Effector memory CD8-positive, alpha-beta T cell (primary cell): ENCODE results near the gene ARHGEF1.

Experiments used
- ATAC-seq: fragments of 150-1000 bp; cut with Tn5 transposase; replicated peaks from 2 replicates; pipeline ENCODE4 v1.10.0; 2021; ENCODE audit warnings: mild to moderate bottlenecking, moderate library complexity
- DNase-seq, 3 experiments: peaks; one replicate each; pipeline ENCODE4 v3.0.0; 2021
- H3K27ac Mint-ChIP-seq, 2 donors: one replicate each; pipeline ENCODE4 v1.8.0; 2022; ENCODE audit warnings: mild to moderate bottlenecking in 2 of 2, mixed read lengths in 2 of 2, moderate library complexity in 2 of 2
- H3K27me3 Mint-ChIP-seq, 2 donors: one replicate each; pipeline ENCODE4 v1.8.0; 2022; ENCODE audit warnings: mixed read lengths in 2 of 2
- H3K36me3 Mint-ChIP-seq: one replicate; pipeline ENCODE4 v1.8.0; 2022; ENCODE audit warnings: mild to moderate bottlenecking, moderate library complexity, mixed read lengths; ENCODE audit not compliant: insufficient read depth
- H3K4me1 Mint-ChIP-seq, 2 donors: one replicate each; pipeline ENCODE4 v1.8.0; 2022; ENCODE audit warnings: low read depth in 2 of 2, mixed read lengths in 2 of 2
- H3K4me3 Mint-ChIP-seq, 2 donors: one replicate each; pipeline ENCODE4 v1.8.0; 2022; ENCODE audit warnings: mild to moderate bottlenecking in 2 of 2, mixed read lengths in 2 of 2, moderate library complexity in 2 of 2
- H3K9me3 Mint-ChIP-seq, 2 donors: one replicate each; pipeline ENCODE4 v1.8.0; 2022; ENCODE audit warnings: mixed read lengths in 2 of 2

The ARHGEF1 gene

DNA sequence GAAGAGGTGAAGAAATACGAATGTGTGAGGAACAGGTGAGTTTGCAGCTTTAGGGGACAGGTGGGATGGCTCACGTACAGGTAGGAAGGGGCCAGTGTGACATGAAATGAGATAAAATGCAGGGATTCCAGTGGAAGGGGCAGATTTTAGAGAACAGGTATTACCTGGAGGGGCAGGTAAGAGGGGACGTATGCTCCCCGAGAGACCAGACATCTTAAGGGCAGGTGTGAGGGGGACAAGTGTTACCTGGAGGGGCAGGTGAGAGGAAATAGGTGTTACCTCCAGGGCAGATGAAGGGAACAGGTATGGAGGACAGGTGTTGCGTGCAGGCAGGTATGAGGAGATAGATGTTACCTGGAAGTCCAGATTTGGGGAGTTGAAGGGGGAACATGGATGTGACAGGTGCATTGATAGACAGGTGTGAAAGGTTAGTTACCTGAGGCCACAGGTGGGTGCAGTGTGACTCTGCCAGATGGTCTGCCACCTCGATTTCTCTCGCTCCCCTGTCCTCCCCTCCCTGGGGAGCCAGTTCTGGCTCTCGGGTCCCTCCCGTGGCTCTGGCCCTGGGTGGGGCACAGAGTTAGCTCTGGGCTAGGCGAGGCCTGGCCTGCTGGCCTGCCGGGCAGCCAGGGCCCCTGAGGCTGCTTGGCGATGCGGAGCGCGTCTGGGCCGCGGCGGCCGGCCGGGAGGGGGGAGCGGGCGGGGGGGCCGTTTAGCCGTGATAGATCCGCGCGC is 43.2 kb downstream of the ARHGEF1 start:
- Mint-ChIP-seq H3K4me3 (no peak overlapping the region), H3K27ac (no peak overlapping the region), H3K27me3 (peaks cover 13 to 41% of the 10 kb centered on the region in 2 donors), H3K9me3 (no peaks in the 10 kb centered on the region), H3K4me1 (peaks cover 22 to 24% of the 10 kb centered on the region in 2 donors), H3K36me3 (peaks cover 16% of the 10 kb centered on the region)
- DNase-seq (no peak), ATAC-seq (no peak)

DNA sequence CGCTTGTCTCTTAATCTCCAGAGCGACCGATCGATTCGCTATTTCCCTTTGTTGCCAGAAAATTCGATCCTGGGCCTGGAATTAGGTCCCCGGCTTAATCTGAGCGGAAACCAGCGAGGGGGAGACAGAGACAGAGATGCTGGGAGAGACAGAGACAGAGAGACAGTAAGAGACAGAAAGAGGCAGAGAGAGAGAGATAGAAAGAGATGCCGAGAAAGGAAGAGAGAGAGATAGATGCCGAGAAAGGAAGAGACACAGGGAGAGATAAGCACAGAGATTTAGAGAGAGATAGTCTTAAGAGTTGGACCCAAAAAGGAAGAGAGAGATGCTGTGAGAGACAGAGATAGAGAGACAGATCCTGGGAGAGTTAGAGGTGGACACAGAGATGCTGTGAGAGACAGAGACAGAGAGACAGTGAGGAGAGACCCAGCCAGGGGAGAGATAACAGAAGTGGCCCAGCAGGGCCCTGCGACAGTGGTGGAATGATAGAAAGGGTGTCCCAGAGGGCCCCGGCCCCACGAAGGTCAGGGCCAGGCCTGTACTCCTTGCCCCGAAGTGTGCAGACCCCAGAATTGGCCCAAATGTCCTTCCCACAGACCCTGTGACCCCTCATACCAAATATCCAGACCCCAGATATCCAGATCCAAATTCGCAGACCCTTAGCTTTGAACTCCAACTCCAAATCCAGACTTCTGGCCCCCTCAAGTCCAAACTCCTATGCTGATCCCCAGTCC is 43.9 kb downstream of the ARHGEF1 start:
- H3K36me3 Mint-ChIP-seq, result peaks cover 14% of the 10 kb centered on the region
- no peaks in the 10 kb centered on the region for H3K9me3 Mint-ChIP-seq
- ATAC-seq (no peak), DNase-seq (no peak)
- peaks cover 19 to 26% of the 10 kb centered on the region in 2 donors for H3K4me1 Mint-ChIP-seq
- peaks cover 12 to 33% of the 10 kb centered on the region in 2 donors for H3K27me3 Mint-ChIP-seq
- H3K4me3 Mint-ChIP-seq, result no peak overlapping the region
- no peak overlapping the region for H3K27ac Mint-ChIP-seq

DNA sequence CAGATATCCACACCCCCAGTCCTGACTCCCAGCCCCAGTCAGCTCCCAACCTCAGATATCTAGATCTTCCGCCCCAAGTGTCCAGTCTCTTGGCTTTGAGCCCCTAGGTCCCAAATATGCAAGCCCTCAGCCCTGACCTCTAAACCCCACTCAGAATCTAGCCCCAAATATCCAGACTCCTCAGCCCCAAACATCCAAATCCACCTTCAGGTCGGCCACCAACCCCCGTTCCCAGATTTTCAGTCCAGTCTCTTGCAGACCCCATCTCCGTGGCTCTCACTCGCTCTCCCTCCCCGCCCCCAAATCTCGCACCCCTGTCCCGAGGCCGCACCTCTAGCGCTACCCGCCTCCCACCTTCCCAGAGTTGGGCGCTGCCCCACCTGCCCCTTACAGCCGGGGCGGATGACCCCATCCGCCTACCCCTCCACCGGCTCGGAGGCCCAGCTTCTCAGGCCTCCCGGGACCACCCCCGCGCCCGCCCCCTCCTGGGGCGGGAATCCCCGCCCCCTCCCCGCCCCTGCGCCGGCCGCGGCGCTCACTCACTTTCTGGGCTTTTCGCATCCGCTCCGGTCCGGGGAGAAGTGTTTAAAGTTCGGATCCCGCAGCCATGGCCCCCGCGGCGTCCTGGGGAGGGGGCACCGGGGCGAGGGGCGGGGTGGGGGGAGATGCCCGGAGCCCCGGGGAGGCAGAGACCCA is 44.7 kb downstream of the ARHGEF1 start:
- peaks cover 14% of the 10 kb centered on the region for H3K36me3 Mint-ChIP-seq
- H3K4me1 Mint-ChIP-seq, result peaks cover 21 to 22% of the 10 kb centered on the region in 2 donors
- no peak overlapping the region for H3K4me3 Mint-ChIP-seq
- ATAC-seq, result peak; percentile 40
- H3K27me3 Mint-ChIP-seq, result peaks cover 6 to 26% of the 10 kb centered on the region in 2 donors
- H3K27ac Mint-ChIP-seq, result no peak overlapping the region
- DNase-seq, result no peak
- no peaks in the 10 kb centered on the region for H3K9me3 Mint-ChIP-seq

DNA sequence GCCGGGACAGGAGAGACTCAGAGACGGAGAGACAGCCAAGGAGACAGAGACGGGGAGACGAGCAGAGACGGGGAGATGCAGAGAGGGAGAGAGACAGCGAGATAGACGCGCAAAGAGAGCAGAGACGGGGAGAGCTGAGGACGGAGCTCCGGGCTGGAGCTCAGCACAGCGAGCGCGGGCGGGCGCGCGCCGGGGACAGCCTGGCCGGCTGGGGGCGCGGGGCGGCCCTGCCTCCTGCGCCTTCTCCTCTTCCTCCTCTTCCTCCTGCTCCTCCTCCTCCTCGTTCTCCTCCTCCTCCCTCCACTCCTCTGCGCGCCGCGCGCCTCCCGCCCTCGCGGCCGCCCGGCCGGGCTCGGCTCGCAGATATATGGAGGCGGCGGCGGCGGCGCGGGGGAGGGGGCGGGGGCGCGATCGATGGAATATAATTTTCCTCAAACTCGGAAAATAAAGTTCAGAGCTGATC is 45.3 kb downstream of the ARHGEF1 start, which contains the start of gene ERFL:
Gene ERFL (minus strand): TSS at position 229 of the 463 bp plus-strand sequence. CDS start 15,530 bp downstream, outside the sequence.
- DNase-seq, result no peak
- peaks cover 3 to 20% of the 10 kb centered on the region in 2 donors for H3K27me3 Mint-ChIP-seq
- H3K36me3 Mint-ChIP-seq, result peaks cover 13% of the 10 kb centered on the region
- H3K27ac Mint-ChIP-seq, result peak within 1 kb of the TSS; percentile 72 to 78
- H3K4me1 Mint-ChIP-seq, result peaks cover 21 to 23% of the 10 kb centered on the region in 2 donors
- peak; percentile 37 for ATAC-seq
- H3K4me3 Mint-ChIP-seq, result no peak within 1 kb of the TSS
- H3K9me3 Mint-ChIP-seq, result no peaks in the 10 kb centered on the region

DNA sequence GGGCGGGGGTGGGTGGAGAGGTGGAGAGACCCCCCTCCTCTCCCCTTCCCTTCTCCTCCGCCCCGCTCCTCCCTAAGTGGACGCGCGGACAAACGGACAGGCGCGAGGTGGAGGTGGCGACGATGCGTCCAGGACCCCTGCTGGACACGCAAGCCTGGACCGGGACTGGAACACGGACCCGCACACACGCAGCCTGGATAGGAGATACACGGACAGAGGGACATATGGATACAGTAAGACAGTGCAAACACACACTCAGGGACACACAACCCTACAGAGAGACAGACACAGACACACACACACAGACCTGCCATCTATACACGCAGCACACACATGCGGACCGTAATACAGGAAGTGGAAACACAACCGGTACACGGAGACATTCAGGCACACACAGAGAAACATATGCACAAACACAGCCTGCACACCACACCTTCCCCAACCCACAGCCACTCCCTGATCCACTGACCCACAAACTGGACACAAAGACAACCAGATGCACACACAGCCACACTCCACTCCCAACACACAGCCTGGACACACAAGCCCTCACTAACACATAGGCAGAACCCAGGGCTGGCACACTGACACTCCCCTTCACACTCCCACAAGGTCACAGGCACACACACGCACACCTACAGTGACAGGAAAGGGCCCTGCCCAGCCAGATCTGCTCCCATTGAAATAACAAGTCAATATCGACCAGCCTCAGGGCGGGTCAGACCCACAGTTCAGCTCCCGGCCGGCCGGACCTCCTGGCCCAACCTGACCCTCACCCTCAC is 46.0 kb downstream of the ARHGEF1 start:
- H3K4me3 Mint-ChIP-seq, result no peak overlapping the region
- ATAC-seq (peak; percentile 73), DNase-seq (no peak)
- H3K27me3 Mint-ChIP-seq, result peaks cover 0 to 15% of the 10 kb centered on the region in 2 donors
- H3K9me3 Mint-ChIP-seq, result no peaks in the 10 kb centered on the region
- H3K27ac Mint-ChIP-seq, result peak overlapping the region; percentile 72 to 78
- H3K36me3 Mint-ChIP-seq, result peaks cover 10% of the 10 kb centered on the region
- H3K4me1 Mint-ChIP-seq, result peaks cover 23 to 30% of the 10 kb centered on the region in 2 donors

DNA sequence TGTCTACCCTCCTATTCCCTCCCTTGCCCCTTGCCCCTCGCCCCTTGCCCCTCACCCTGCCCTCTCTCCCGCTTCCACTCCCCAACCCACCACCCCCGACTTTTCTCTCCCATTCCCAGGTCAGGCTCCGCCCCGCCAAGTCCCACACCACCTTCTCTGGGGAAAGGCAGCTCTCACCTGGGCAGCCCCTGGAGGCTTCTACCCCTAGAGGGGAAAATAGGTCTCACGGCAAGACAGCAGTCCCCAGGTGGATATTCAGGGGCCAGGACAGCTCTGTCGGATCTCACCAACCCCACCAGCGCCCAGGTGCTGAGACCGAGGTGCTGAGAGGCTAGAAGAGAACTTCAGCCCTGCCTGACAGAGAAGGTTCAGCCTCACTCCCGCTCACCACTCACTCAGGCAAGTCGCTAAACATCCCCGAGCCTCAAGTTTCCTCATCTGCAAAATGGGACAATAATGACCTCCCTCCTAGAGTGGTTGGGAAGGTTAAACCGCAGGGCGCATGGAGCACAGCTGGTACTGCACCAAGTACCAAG is 46.6 kb downstream of the ARHGEF1 start:
- ATAC-seq (no peak), DNase-seq (no peak)
- no peaks in the 10 kb centered on the region for H3K9me3 Mint-ChIP-seq
- H3K4me1 Mint-ChIP-seq, result peaks cover 27 to 35% of the 10 kb centered on the region in 2 donors
- peak overlapping the region; percentile 72 to 78 for H3K27ac Mint-ChIP-seq
- peaks cover 6% of the 10 kb centered on the region for H3K36me3 Mint-ChIP-seq
- H3K27me3 Mint-ChIP-seq, result peaks cover 0 to 16% of the 10 kb centered on the region in 2 donors
- H3K4me3 Mint-ChIP-seq, result no peak overlapping the region

DNA sequence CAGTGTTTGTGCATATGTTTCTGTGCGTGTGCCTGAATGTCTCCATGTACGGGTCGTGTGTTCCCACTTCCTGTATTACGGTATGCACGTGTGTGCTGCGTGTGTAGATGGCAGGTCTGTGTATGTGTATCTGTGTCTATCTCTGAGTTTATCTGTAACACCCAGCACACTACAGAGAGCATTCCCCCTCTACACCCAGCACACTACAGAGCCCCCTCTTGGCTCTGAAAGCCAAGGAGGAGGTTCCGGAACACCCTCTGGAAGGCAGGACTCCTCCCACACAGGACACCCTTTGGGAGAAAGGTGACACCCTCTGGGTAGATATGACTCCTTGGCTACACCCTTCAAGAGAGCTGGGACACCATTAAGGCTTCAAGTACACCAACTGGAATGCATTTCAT is 47.3 kb downstream of the ARHGEF1 start:
- peak overlapping the region in 1 of 2 donors; percentile 72 for H3K27ac Mint-ChIP-seq
- peaks cover 7 to 24% of the 10 kb centered on the region in 2 donors for H3K27me3 Mint-ChIP-seq
- ATAC-seq (no peak), DNase-seq (no peak)
- H3K9me3 Mint-ChIP-seq, result no peaks in the 10 kb centered on the region
- H3K4me3 Mint-ChIP-seq, result no peak overlapping the region
- peaks cover 34 to 42% of the 10 kb centered on the region in 2 donors for H3K4me1 Mint-ChIP-seq
- H3K36me3 Mint-ChIP-seq, result peaks cover 9% of the 10 kb centered on the region

DNA sequence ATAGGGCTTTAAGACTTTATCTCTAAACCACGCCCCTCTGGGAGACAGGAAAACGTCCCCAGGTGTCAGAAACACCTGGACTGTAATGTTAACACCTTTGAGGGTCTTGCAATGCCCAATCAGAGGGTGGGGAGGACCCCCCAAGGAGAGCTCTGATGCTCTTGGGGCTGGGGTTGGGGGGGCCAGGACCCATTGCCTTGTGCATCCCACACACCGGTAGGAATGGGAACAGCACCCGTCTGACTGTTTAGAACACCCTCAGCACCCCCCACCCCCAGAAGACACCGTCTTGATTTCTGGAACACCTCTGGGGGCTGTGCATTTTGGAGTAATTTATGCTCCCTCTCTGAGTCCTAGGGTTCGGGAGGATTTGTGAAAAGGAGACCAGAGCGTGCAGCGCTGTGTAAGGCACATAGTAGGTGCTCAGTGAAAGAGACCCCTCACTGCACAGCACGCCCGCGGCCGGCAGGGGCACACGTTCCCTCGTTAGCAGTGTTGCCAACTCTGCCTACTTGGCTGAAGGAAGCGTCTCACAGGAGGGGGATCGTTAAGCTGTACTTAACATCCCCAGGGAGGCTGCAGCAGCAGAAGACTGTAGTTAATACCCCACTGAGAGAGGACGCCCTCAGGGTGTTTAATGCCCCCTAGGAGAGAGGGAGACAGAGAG is 48.1 kb downstream of the ARHGEF1 start:
- Mint-ChIP-seq H3K4me1 (peaks cover 36 to 45% of the 10 kb centered on the region in 2 donors), H3K27ac (no peak overlapping the region), H3K9me3 (no peaks in the 10 kb centered on the region), H3K27me3 (peaks cover 10 to 31% of the 10 kb centered on the region in 2 donors), H3K36me3 (peaks cover 9% of the 10 kb centered on the region), H3K4me3 (no peak overlapping the region)
- DNase-seq (no peak), ATAC-seq (no peak)

DNA sequence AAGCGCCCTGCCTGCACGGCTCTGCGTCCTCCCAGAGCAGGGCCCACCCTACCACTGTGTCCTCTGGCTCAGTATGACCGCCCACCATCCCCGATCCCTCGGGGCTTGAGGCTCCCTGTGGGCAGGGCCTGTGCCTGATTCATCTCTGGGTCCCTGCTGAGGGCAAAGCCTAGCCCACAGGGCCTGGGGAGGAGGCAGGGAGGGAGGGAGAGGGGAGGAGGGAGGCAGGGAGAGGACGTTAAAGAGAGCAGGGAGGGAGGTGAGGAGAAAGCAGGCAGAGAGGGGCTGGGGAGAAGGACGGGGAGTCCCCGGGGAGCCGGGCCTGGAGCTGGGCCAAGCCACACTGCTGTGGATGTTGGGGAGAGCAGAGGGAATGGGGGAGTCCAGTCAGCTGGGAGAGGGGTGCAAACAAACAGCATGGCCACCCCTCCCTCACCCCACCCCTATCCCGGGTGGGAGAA is 49.3 kb downstream of the ARHGEF1 start:
- DNase-seq, result no peak
- no peak overlapping the region for H3K4me3 Mint-ChIP-seq
- H3K36me3 Mint-ChIP-seq, result peaks cover 16% of the 10 kb centered on the region
- H3K4me1 Mint-ChIP-seq, result peaks cover 45 to 54% of the 10 kb centered on the region in 2 donors
- peaks cover 18 to 43% of the 10 kb centered on the region in 2 donors for H3K27me3 Mint-ChIP-seq
- peak overlapping the region; percentile 38 to 73 for H3K27ac Mint-ChIP-seq
- H3K9me3 Mint-ChIP-seq, result no peaks in the 10 kb centered on the region
- no peak for ATAC-seq

DNA sequence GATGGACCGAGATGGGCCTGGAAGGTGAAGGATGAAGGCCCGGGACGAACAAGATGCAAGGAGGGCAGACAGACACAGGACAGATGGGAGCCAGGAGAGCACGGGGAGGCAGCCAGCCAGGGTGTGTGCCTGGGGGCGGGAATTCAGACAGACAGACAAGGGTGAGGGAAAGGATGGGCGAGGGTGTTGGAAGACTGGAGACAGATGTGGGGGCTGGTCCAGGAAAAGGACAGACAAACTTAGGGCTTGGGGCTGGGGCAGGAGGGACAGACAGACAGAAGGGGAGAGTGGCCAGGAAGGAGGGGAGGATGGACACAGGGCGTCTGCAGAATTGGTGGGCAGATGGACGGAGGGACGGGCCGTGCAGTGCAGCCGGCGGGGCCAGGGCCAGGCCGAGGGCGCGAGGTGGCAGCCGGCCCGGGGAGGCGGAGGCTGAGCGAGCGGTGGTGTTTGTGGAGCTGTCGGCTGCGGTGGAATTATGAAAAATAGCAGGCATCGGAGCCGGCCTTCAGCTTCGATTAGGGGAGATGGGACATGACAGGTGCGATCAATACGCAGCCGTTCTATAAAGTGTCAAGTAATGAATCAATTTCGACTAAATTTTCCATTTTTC is 49.8 kb downstream of the ARHGEF1 start:
- no peak overlapping the region for H3K4me3 Mint-ChIP-seq
- peaks cover 16% of the 10 kb centered on the region for H3K36me3 Mint-ChIP-seq
- ATAC-seq (no peak), DNase-seq (no peak)
- H3K27me3 Mint-ChIP-seq, result peaks cover 18 to 49% of the 10 kb centered on the region in 2 donors
- H3K4me1 Mint-ChIP-seq, result peaks cover 48 to 58% of the 10 kb centered on the region in 2 donors
- H3K27ac Mint-ChIP-seq, result peak overlapping the region; percentile 38 to 80
- H3K9me3 Mint-ChIP-seq, result no peaks in the 10 kb centered on the region

DNA sequence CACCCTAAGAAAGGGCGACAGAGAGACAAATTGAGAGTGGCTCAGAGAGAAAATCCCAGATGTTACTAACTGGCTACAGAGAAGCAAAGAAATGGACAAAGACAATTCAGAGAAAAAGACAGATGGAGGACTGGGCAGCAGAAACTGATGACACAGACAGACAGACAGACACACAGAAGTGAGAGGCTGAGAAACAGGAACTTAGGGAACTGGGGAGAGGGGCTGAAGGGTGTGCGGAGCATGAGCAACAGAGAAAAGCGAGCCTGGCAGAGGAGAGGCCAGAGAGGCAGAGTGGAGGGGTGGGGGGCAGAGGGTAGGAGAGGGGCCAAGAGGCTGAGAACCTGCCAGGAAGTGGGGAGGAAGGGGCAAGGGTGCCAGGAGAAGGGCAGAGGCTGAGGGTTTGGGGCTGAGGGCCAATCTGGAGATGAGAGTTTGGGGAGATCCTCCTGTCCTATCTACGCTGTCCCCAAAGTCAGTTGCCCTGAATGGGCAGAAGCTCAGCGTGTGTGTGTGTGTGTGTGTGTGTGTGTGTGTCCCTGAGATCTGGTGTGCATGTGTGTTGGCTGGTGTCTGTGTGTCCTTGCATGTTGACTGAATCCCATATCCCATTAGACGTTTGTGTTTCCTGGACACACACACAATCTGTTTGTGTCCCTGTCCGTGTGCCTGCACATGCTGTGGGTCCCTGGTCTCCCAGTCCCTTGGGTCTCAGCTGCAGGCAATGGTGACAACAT is 50.9 kb downstream of the ARHGEF1 start:
- Mint-ChIP-seq H3K27me3 (peaks cover 18 to 47% of the 10 kb centered on the region in 2 donors), H3K4me1 (peaks cover 46 to 57% of the 10 kb centered on the region in 2 donors), H3K36me3 (peaks cover 16% of the 10 kb centered on the region), H3K4me3 (peak overlapping the region in 1 of 2 donors; percentile 13), H3K9me3 (no peaks in the 10 kb centered on the region), H3K27ac (peak overlapping the region; percentile 80 to 91)
- DNase-seq (no peak), ATAC-seq (no peak)
